Neural progenitor cell (in vitro differentiated cells): Measurements from ENCODE around the gene PPP3R1. TPM values are rescaled to one million over a fixed set of nuclear protein-coding genes. Genes with fewer than 3 reads are reported as not detected.

Experiments used
- DNase-seq: peaks from one replicate; pipeline ENCODE4 v3.0.0-alpha.2; 2016; ENCODE audit warnings: low spot score
- H2AFZ ChIP-seq: fragments of 200-600 bp; sonication (generic); replicated peaks from 2 replicates; pipeline ENCODE4 v1.6.1; 2016; ENCODE audit warnings: antibody characterized with exemption
- H3F3A ChIP-seq: fragments of 200-600 bp; sonication (generic); 2 replicates; pipeline ENCODE4 v1.6.1; 2016; ENCODE audit warnings: antibody characterized with exemption, low read depth
- H3K27ac ChIP-seq: fragments of 200-600 bp; sonication (generic); 2 replicates; pipeline ENCODE4 v1.5.1; 2016; ENCODE audit warnings: mild to moderate bottlenecking
- H3K27me3 ChIP-seq: fragments of 200-600 bp; sonication (generic); 2 replicates; pipeline ENCODE4 v1.6.1; 2016; ENCODE audit warnings: mild to moderate bottlenecking, moderate library complexity
- H3K36me3 ChIP-seq: fragments of 200-600 bp; sonication (generic); 2 replicates; pipeline ENCODE4 v1.5.1; 2016
- H3K4me1 ChIP-seq: fragments of 200-600 bp; sonication (generic); 2 replicates; pipeline ENCODE4 v1.6.1; 2016; ENCODE audit warnings: mixed run types
- H3K4me2 ChIP-seq: fragments of 200-600 bp; sonication (generic); 2 replicates; pipeline ENCODE4 v1.6.1; 2016
- H3K4me3 ChIP-seq: fragments of 200-600 bp; sonication (generic); 2 replicates; pipeline ENCODE4 v1.5.1; 2016
- H3K79me2 ChIP-seq: fragments of 200-600 bp; sonication (generic); 2 replicates; pipeline ENCODE4 v1.6.1; 2016; ENCODE audit warnings: low read depth
- H3K9ac ChIP-seq: fragments of 200-600 bp; sonication (generic); 2 replicates; pipeline ENCODE4 v1.6.1; 2016
- H3K9me3 ChIP-seq: fragments of 200-600 bp; sonication (generic); 2 replicates; pipeline ENCODE4 v1.5.1; 2016; ENCODE audit warnings: low read depth
- H4K20me1 ChIP-seq: fragments of 200-600 bp; sonication (generic); 2 replicates; pipeline ENCODE4 v1.6.1; 2016; ENCODE audit warnings: low read depth
- H3K27ac Mint-ChIP-seq: 3 replicates; pipeline ENCODE4 v1.8.0; 2021; ENCODE audit warnings: mixed read lengths
- H3K27me3 Mint-ChIP-seq: 2 replicates; pipeline ENCODE4 v1.8.0; 2022; ENCODE audit warnings: low read depth, mild to moderate bottlenecking, inconsistent platforms, moderate library complexity, mixed read lengths; ENCODE audit not compliant: insufficient read depth
- H3K36me3 Mint-ChIP-seq: 3 replicates; pipeline ENCODE4 v1.8.0; 2021; ENCODE audit warnings: mixed read lengths
- H3K4me1 Mint-ChIP-seq: 3 replicates; pipeline ENCODE4 v1.8.0; 2021; ENCODE audit warnings: mixed read lengths
- H3K4me3 Mint-ChIP-seq: 3 replicates; pipeline ENCODE4 v1.8.0; 2021; ENCODE audit warnings: mild to moderate bottlenecking, moderate library complexity, mixed read lengths
- H3K9me3 Mint-ChIP-seq: 3 replicates; pipeline ENCODE4 v1.8.0; 2020; ENCODE audit warnings: mixed read lengths
- CTCF ChIP-seq: fragments of 200-600 bp; sonication (generic); IDR thresholded peaks from 2 replicates; pipeline ENCODE4 v1.5.1; 2017; ENCODE audit warnings: antibody characterized with exemption, mild to moderate bottlenecking
- EZH2 ChIP-seq: fragments of 200-600 bp; sonication (generic); IDR thresholded peaks from 2 replicates; pipeline ENCODE4 v1.6.1; 2017; ENCODE audit warnings: antibody characterized with exemption, mild to moderate bottlenecking, moderate library complexity
- EZH2phosphoT487 ChIP-seq: fragments of 200-600 bp; sonication (generic); IDR thresholded peaks from 2 replicates; pipeline ENCODE4 v1.6.1; 2017; ENCODE audit warnings: antibody characterized with exemption
- total RNA-seq: library from RNA; depleted of rRNA; stranded (reverse); fragments of >200 nt; gene quantifications from 2 replicates; pipeline ENCODE4 v1.2.3, GENCODE V29; 2015; ENCODE audit warnings: low replicate concordance

The PPP3R1 gene
- total RNA-seq, 1 donor from 2014 or later, result 41.4 TPM

- Histone ChIP-seq H3K4me2 (no peak overlapping the region), H4K20me1 (peaks cover 18% of the 10 kb centered on the region), H3K36me3 (peaks cover 9% of the 10 kb centered on the region), H3F3A (peaks cover 36% of the 10 kb centered on the region), H3K9ac (no peak overlapping the region), H3K4me3 (no peak overlapping the region), H3K27ac (no peak overlapping the region), H3K9me3 (no peaks in the 10 kb centered on the region), H3K79me2 (peaks cover 17% of the 10 kb centered on the region), H3K27me3 (no peaks in the 10 kb centered on the region), H2AFZ (no peak overlapping the region), H3K4me1 (no peaks in the 10 kb centered on the region)
- no peak overlapping the region for H3K27ac Mint-ChIP-seq
- DNase-seq, result no peak
- no peak overlapping the region for H3K4me3 Mint-ChIP-seq
- TF ChIP-seq EZH2 (no peak), EZH2phosphoT487 (no peak), CTCF (no peak)
- H3K4me1 Mint-ChIP-seq, result no peaks in the 10 kb centered on the region
- no peaks in the 10 kb centered on the region for H3K27me3 Mint-ChIP-seq
- peaks cover 16% of the 10 kb centered on the region for H3K36me3 Mint-ChIP-seq
- no peaks in the 10 kb centered on the region for H3K9me3 Mint-ChIP-seq
These were observed 69.4 kb downstream of the PPP3R1 start for GRCh38 chr2:68182902-68183301.

GRCh38 chr2:68178954-68179627 lies 73.2 kb downstream of the PPP3R1 start:
- Mint-ChIP-seq H3K4me1 (no peaks in the 10 kb centered on the region), H3K4me3 (no peak overlapping the region), H3K27me3 (no peaks in the 10 kb centered on the region), H3K36me3 (peaks cover 12% of the 10 kb centered on the region), H3K27ac (no peak overlapping the region), H3K9me3 (no peaks in the 10 kb centered on the region)
- Histone ChIP-seq H3K36me3 (peaks cover 9% of the 10 kb centered on the region), H2AFZ (no peak overlapping the region), H3K79me2 (peaks cover 2% of the 10 kb centered on the region), H4K20me1 (no peaks in the 10 kb centered on the region), H3K4me2 (no peak overlapping the region), H3K9ac (no peak overlapping the region), H3K27ac (peak overlapping the region; percentile 46), H3K9me3 (no peaks in the 10 kb centered on the region), H3K4me1 (no peaks in the 10 kb centered on the region), H3K4me3 (no peak overlapping the region), H3F3A (peaks cover 17% of the 10 kb centered on the region), H3K27me3 (no peaks in the 10 kb centered on the region)
- TF ChIP-seq CTCF (no peak), EZH2 (no peak), EZH2phosphoT487 (no peak)
- no peak for DNase-seq

- Histone ChIP-seq H3F3A (peaks cover 17% of the 10 kb centered on the region), H3K27ac (peak overlapping the region; percentile 29), H3K4me1 (no peaks in the 10 kb centered on the region), H3K9ac (no peak overlapping the region), H2AFZ (no peak overlapping the region), H3K4me3 (no peak overlapping the region), H3K36me3 (peaks cover 9% of the 10 kb centered on the region), H3K4me2 (no peak overlapping the region), H3K9me3 (no peaks in the 10 kb centered on the region), H3K27me3 (no peaks in the 10 kb centered on the region), H4K20me1 (no peaks in the 10 kb centered on the region), H3K79me2 (no peaks in the 10 kb centered on the region)
- Mint-ChIP-seq H3K4me1 (no peaks in the 10 kb centered on the region), H3K4me3 (no peak overlapping the region), H3K9me3 (no peaks in the 10 kb centered on the region), H3K27ac (no peak overlapping the region), H3K27me3 (no peaks in the 10 kb centered on the region), H3K36me3 (peaks cover 12% of the 10 kb centered on the region)
- TF ChIP-seq EZH2phosphoT487, result no peak
- TF ChIP-seq EZH2, result no peak
- no peak for DNase-seq
These were observed 73.9 kb downstream of the PPP3R1 start for GRCh38 chr2:68178432-68178831.

GRCh38 chr2:68177541-68177940 lies 74.8 kb downstream of the PPP3R1 start:
- Mint-ChIP-seq H3K36me3 (peaks cover 10% of the 10 kb centered on the region), H3K9me3 (no peaks in the 10 kb centered on the region), H3K4me3 (no peak overlapping the region), H3K27me3 (no peaks in the 10 kb centered on the region), H3K4me1 (no peaks in the 10 kb centered on the region), H3K27ac (no peak overlapping the region)
- Histone ChIP-seq H3K27me3 (no peaks in the 10 kb centered on the region), H3K36me3 (peaks cover 9% of the 10 kb centered on the region), H3K9me3 (no peaks in the 10 kb centered on the region), H3K9ac (no peak overlapping the region), H3F3A (peaks cover 24% of the 10 kb centered on the region), H2AFZ (no peak overlapping the region), H3K4me1 (no peaks in the 10 kb centered on the region), H4K20me1 (no peaks in the 10 kb centered on the region), H3K4me2 (no peak overlapping the region), H3K4me3 (no peak overlapping the region), H3K79me2 (no peaks in the 10 kb centered on the region), H3K27ac (no peak overlapping the region)
- TF ChIP-seq CTCF, result no peak
- no peak for TF ChIP-seq EZH2phosphoT487
- TF ChIP-seq EZH2, result no peak
- DNase-seq, result no peak
